ENCODE results near the gene NDUFA13.
"Not testable (repeated sequence)": the region's sequence is repeated elsewhere in the genome, so short reads cannot be mapped to it uniquely, and the experiment has no call there.

Gene NDUFA13

DNA sequence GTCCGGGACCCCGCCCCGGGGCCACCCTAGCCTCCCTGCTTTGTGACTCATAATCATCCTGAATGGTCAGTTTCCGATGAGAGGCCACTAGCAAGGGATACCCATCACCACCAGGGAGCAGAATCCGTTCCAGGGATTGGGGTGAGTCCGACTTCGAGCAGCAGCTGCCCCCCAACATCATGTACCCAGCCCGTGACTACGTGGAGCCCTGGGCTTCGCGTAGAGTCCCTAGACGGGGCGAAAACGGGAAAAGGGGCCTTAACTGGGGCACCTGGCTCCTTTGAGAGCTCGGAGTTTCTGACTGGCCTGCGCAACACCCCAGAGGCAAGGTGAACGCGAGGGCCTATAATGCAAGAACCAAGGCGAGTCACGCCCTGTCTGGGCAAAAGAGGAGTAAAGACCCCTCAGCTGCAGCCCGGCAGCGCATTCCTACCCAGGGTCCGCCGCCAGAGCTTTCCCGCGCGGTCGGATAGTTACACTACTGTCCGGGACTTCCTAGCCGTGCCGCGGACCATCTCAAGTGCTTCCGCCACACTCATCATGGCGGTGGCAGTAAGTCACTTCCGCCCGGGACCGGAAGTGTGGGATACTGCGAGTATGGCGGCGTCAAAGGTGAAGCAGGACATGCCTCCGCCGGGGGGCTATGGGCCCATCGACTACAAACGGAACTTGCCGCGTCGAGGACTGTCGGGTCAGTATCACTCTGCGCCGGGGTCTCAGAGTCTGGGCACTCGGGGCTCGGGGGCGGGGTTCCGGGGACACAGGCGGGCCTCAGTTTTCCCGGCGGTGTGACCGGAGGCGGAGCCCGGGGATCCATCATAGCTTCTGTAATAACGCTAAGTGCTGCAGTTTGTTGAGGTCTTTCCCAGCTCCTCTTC is at the start of gene NDUFA13:
Gene NDUFA13, plus strand, starts transcription at position 584 of the 878 bp plus-strand sequence. Its CDS starts 14 bp downstream, at position 598.
- peak within 1 kb of the TSS; percentile 94 for H3K4me3 ChIP-seq (ENCODE audit: control insufficient read depth, low read depth, low read length)

DNA sequence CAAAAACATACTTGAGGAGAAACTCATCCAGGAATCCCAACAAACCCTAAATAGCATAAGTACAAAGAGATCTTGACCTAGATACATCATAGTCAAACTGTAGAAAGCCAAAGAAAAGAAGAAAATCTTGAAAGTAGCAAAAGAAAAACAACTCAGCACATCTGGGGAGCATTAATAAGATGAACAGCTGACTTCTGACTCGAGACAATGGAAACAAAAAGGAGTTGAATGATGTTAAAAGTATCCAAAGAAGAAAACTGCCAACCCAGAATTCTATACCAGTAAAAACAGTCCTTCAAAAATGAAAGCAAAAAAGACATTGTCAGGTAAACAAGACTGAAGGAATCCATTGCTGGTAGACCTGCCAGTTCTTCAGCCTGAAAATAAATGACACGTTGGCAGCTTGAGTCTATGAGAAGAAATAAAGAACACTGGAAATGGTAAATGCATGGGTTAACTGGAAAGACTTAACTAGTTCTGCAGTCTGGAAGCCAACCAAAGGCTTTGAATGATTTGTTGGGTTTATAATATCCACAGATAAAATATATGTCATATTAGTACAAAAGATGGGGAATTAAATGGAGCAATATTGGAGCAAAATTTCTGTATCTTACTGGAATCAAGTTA is 47.5 kb upstream of the NDUFA13 start:
- TF ChIP-seq, protein P1, sequence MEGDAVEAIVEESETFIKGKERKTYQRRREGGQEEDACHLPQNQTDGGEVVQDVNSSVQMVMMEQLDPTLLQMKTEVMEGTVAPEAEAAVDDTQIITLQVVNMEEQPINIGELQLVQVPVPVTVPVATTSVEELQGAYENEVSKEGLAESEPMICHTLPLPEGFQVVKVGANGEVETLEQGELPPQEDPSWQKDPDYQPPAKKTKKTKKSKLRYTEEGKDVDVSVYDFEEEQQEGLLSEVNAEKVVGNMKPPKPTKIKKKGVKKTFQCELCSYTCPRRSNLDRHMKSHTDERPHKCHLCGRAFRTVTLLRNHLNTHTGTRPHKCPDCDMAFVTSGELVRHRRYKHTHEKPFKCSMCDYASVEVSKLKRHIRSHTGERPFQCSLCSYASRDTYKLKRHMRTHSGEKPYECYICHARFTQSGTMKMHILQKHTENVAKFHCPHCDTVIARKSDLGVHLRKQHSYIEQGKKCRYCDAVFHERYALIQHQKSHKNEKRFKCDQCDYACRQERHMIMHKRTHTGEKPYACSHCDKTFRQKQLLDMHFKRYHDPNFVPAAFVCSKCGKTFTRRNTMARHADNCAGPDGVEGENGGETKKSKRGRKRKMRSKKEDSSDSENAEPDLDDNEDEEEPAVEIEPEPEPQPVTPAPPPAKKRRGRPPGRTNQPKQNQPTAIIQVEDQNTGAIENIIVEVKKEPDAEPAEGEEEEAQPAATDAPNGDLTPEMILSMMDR (conservative IDR thresholded peaks at IDR 0.05; ENCODE audit: control insufficient read depth, insufficient read depth, low read depth, low read length) = no peak
- no peak overlapping the region for H3K4me3 ChIP-seq (ENCODE audit: control insufficient read depth, low read depth, low read length)
- DNase-seq (ENCODE audit: low read depth) = peak; percentile 45

More for the DNA sequence above, at the start of gene NDUFA13:
- TF ChIP-seq, protein P1 (conservative IDR thresholded peaks at IDR 0.05; ENCODE audit: control insufficient read depth, insufficient read depth, low read depth, low read length) = peak; percentile 23
- peak; percentile 89 for DNase-seq (ENCODE audit: low read depth)

DNA sequence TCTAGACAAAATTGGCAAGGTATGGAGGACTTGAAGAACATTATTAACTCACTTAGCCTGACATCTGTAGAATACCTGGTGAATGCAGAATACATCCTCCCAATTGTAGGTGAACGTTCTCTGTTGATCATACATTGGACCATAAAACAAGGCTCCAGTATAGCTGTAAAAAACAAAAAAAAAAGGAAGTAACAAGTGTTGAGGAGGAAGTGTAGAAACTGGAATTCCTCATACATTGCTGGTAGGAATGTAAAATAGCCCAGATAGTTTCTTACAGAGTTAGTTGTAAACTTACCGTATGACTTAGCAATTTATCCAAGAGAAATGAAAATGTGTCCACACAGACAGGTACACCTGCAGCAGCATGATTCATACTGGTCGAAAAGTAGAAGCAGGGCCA is 45.4 kb upstream of the NDUFA13 start:
- TF ChIP-seq, protein P1 (conservative IDR thresholded peaks at IDR 0.05; ENCODE audit: control insufficient read depth, insufficient read depth, low read depth, low read length) = no peak
- no peak for DNase-seq (ENCODE audit: low read depth)
- no peak overlapping the region for H3K4me3 ChIP-seq (ENCODE audit: control insufficient read depth, low read depth, low read length)

DNA sequence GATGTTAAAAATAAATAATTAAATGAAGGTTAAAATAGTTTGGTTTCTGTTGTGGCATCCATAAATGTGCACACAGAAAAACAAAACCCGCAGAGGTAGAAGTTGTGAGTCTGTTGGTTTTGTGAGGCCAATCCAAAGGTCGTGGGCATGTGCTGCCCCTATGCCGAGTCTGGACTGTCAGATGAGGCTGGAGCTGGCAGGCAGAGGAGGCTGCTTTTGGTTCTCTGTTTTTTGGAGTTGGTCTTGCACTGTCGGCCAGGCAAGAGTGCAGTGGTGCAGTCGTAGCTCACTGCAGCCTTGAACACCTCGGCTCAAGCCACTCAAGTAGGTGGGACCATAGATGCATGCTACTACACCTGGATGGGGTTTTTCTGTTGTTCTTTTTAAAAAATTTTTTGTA is 44.3 kb upstream of the NDUFA13 start:
- no peak for DNase-seq (ENCODE audit: low read depth)

DNA sequence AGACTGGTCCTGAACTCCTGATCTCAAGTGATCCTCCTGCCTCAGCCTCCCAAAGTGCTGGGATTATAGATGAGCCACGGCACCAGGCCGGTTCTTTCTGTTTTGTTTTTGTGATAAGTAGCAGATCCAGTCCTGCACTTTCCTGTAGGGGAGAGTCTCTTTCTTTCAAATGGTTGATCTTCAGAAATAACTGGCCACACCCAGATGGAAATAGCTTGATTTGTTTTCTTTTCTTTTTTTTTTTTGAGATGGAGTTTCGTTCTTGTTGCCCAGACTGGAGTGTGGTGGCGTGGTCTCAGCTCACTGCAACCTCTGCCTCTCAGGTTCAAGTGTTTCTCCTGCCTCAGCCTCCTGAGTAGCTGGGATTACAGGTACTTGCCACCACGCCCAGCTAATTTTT is 43.9 kb upstream of the NDUFA13 start:
- not testable (repeated sequence) for H3K4me3 ChIP-seq (ENCODE audit: control insufficient read depth, low read depth, low read length)

More for the DNA sequence above, 44.3 kb upstream of the NDUFA13 start:
- TF ChIP-seq, protein P1 (conservative IDR thresholded peaks at IDR 0.05; ENCODE audit: control insufficient read depth, insufficient read depth, low read depth, low read length) = no peak
- H3K4me3 ChIP-seq (ENCODE audit: control insufficient read depth, low read depth, low read length) = no peak overlapping the region

DNA sequence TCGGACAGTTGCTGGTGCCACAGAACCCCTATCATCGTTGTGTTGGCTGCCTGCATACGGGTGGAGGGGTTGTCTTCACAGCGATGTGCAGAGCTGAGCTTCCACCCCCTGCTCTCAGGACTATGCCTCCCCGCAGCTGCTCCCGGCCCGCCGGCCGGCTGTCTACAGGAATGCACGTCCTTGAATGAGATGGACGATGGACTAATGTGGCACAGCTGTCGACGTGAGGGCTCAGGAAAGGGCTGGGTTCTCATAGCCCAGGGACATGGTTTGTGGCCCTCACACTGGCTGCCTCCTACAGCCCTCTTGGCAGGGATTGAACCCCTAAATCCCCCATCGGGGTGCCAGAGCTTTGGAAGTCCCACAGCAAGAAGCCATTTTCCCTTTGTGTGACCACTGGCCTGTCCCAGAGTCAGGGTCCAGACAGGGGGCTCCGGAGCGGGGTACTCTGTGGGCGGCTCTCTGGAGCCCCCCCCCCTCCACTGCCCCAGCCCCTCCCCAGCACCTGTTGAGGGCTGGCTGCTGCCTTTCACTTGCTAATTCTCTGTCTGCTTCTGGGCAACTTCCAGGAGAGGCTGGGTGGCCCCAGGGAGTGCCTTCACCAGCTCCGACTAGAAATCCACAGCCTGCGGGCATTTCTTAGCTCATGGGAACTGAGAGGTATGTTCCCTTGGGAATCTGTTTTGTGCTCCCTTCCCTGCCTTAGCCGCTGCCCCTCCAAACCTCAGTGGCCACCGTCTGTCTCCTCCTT is 40.8 kb upstream of the NDUFA13 start:
- TF ChIP-seq, protein P1 (conservative IDR thresholded peaks at IDR 0.05; ENCODE audit: control insufficient read depth, insufficient read depth, low read depth, low read length) = no peak
- H3K4me3 ChIP-seq (ENCODE audit: control insufficient read depth, low read depth, low read length) = no peak overlapping the region
- DNase-seq (ENCODE audit: low read depth) = no peak

More for the DNA sequence above, 43.9 kb upstream of the NDUFA13 start:
- not testable (repeated sequence) for DNase-seq (ENCODE audit: low read depth)
